Astrocyte (in vitro differentiated cells and primary cell): ENCODE measurements around the gene TRRAP. TPM values are rescaled to one million over a fixed set of nuclear protein-coding genes. Genes with fewer than 3 reads are reported as not detected.

ENCODE experiments used
- DNase-seq: peaks from one replicate; pipeline ENCODE4 v3.0.0-alpha.2; 2010; ENCODE audit warnings: low read depth
- FAIRE-seq: peaks from 2 replicates; lab custom pipeline; 2011; peaks lifted over from hg19 to GRCh38; lab: Jason Lieb, UNC
- H2AFZ ChIP-seq: 2 replicates; pipeline ENCODE4 v1.6.0; 2012; ENCODE audit warnings: low read depth, low read length, inconsistent platforms
- H3K27ac ChIP-seq: 2 replicates; pipeline ENCODE4 v1.5.1; 2011; ENCODE audit warnings: low read depth, low read length, inconsistent platforms
- H3K27me3 ChIP-seq: 2 replicates; pipeline ENCODE4 v1.6.0; 2011; ENCODE audit warnings: low read length, inconsistent platforms; ENCODE audit not compliant: insufficient read depth
- H3K36me3 ChIP-seq: 2 replicates; pipeline ENCODE4 v1.5.1; 2011; ENCODE audit warnings: low read length, inconsistent platforms; ENCODE audit not compliant: insufficient read depth
- H3K4me1 ChIP-seq: 2 replicates; pipeline ENCODE4 v1.5.1; 2011; ENCODE audit warnings: low read length, inconsistent platforms; ENCODE audit not compliant: insufficient read depth
- H3K4me2 ChIP-seq: 2 replicates; pipeline ENCODE4 v1.6.0; 2012; ENCODE audit warnings: low read length, inconsistent platforms
- H3K4me3 ChIP-seq: 2 replicates; pipeline ENCODE4 v1.5.1; 2011; ENCODE audit warnings: low read depth, mild to moderate bottlenecking, low read length, inconsistent platforms; ENCODE audit not compliant: insufficient read depth
- H3K79me2 ChIP-seq: 2 replicates; pipeline ENCODE4 v1.6.0; 2012; ENCODE audit warnings: mild to moderate bottlenecking, low read length, inconsistent platforms; ENCODE audit not compliant: insufficient read depth
- H3K9ac ChIP-seq: 2 replicates; pipeline ENCODE4 v1.6.0; 2012; ENCODE audit warnings: mild to moderate bottlenecking, low read length, inconsistent platforms
- H3K9me3 ChIP-seq: 2 replicates; pipeline ENCODE4 v1.5.1; 2012; ENCODE audit warnings: low read depth, mild to moderate bottlenecking, low read length, inconsistent platforms; ENCODE audit not compliant: insufficient read depth
- H4K20me1 ChIP-seq: 2 replicates; pipeline ENCODE4 v1.6.0; 2012; ENCODE audit warnings: low read length, inconsistent platforms; ENCODE audit not compliant: insufficient read depth
- H3K27ac Mint-ChIP-seq: one replicate; pipeline ENCODE4 v1.8.0; 2021; ENCODE audit warnings: mild to moderate bottlenecking, mixed read lengths; ENCODE audit not compliant: unreplicated experiment
- H3K27me3 Mint-ChIP-seq: one replicate; pipeline ENCODE4 v1.8.0; 2021; ENCODE audit warnings: low read depth, mixed read lengths; ENCODE audit not compliant: unreplicated experiment
- H3K36me3 Mint-ChIP-seq: one replicate; pipeline ENCODE4 v1.8.0; 2021; ENCODE audit warnings: low read depth, mixed read lengths; ENCODE audit not compliant: unreplicated experiment
- H3K4me1 Mint-ChIP-seq: one replicate; pipeline ENCODE4 v1.8.0; 2021; ENCODE audit warnings: low read depth, mixed read lengths; ENCODE audit not compliant: unreplicated experiment
- H3K4me3 Mint-ChIP-seq: one replicate; pipeline ENCODE4 v1.8.0; 2021; ENCODE audit warnings: mild to moderate bottlenecking, moderate library complexity, mixed read lengths; ENCODE audit not compliant: unreplicated experiment
- H3K9me3 Mint-ChIP-seq: one replicate; pipeline ENCODE4 v1.8.0; 2021; ENCODE audit warnings: mild to moderate bottlenecking, mixed read lengths; ENCODE audit not compliant: unreplicated experiment
- CTCF ChIP-seq: IDR thresholded peaks from 2 replicates; pipeline ENCODE4 v1.5.1; 2011; ENCODE audit warnings: low read depth, mild to moderate bottlenecking, inconsistent platforms, low read length, moderate library complexity; ENCODE audit not compliant: insufficient read depth
- EZH2 ChIP-seq: IDR thresholded peaks from 2 replicates; pipeline ENCODE4 v1.6.1; 2012; ENCODE audit warnings: mild to moderate bottlenecking, low read length, inconsistent platforms; ENCODE audit not compliant: insufficient read depth
- total RNA-seq: library from RNA; stranded (reverse); gene quantifications from 2 replicates; pipeline ENCODE4 v1.2.1, GENCODE V29; 2021

TRRAP gene
- total RNA-seq, 1 donor from 2014 or later: 33.5 TPM

GRCh38 chr7:98956937-98957336 is 78.6 kb downstream of the TRRAP start:
- TF ChIP-seq EZH2 (no peak), CTCF (no peak)
- peaks cover 53% of the 10 kb centered on the region for H3K36me3 ChIP-seq
- no peak overlapping the region for H2AFZ ChIP-seq
- DNase-seq (no peak), FAIRE-seq (no peak)
- H3K4me3 ChIP-seq: no peak overlapping the region
- Mint-ChIP-seq H3K36me3 (peaks cover 53% of the 10 kb centered on the region), H3K9me3 (no peaks in the 10 kb centered on the region), H3K4me1 (no peaks in the 10 kb centered on the region), H3K27ac (no peak overlapping the region), H3K4me3 (no peak overlapping the region), H3K27me3 (no peaks in the 10 kb centered on the region)
- peaks cover 13% of the 10 kb centered on the region for H4K20me1 ChIP-seq
- no peaks in the 10 kb centered on the region for H3K9me3 ChIP-seq
- no peak overlapping the region for H3K4me2 ChIP-seq
- no peaks in the 10 kb centered on the region for H3K4me1 ChIP-seq
- no peaks in the 10 kb centered on the region for H3K27me3 ChIP-seq
- no peak overlapping the region for H3K27ac ChIP-seq
- no peak overlapping the region for H3K9ac ChIP-seq
- H3K79me2 ChIP-seq: no peaks in the 10 kb centered on the region

GRCh38 chr7:98957766-98958165 is 79.4 kb downstream of the TRRAP start:
- Histone ChIP-seq H4K20me1 (peaks cover 13% of the 10 kb centered on the region), H3K4me1 (no peaks in the 10 kb centered on the region), H3K27ac (no peak overlapping the region), H3K36me3 (peaks cover 54% of the 10 kb centered on the region), H3K4me3 (no peak overlapping the region), H3K79me2 (no peaks in the 10 kb centered on the region), H3K9ac (no peak overlapping the region), H3K9me3 (no peaks in the 10 kb centered on the region), H3K27me3 (no peaks in the 10 kb centered on the region), H2AFZ (no peak overlapping the region), H3K4me2 (no peak overlapping the region)
- H3K27me3 Mint-ChIP-seq: no peaks in the 10 kb centered on the region
- H3K9me3 Mint-ChIP-seq: no peaks in the 10 kb centered on the region
- H3K4me1 Mint-ChIP-seq: no peaks in the 10 kb centered on the region
- H3K4me3 Mint-ChIP-seq: no peak overlapping the region
- FAIRE-seq (no peak), DNase-seq (no peak)
- TF ChIP-seq EZH2 (no peak), CTCF (no peak)
- H3K27ac Mint-ChIP-seq: no peak overlapping the region
- peaks cover 56% of the 10 kb centered on the region for H3K36me3 Mint-ChIP-seq

GRCh38 chr7:98958968-98959367 is 80.6 kb downstream of the TRRAP start:
- H3K27ac ChIP-seq: no peak overlapping the region
- H3K36me3 Mint-ChIP-seq: peaks cover 50% of the 10 kb centered on the region
- no peaks in the 10 kb centered on the region for H3K4me1 Mint-ChIP-seq
- H3K9me3 Mint-ChIP-seq: no peaks in the 10 kb centered on the region
- no peaks in the 10 kb centered on the region for H3K79me2 ChIP-seq
- no peak overlapping the region for H3K9ac ChIP-seq
- no peak overlapping the region for H2AFZ ChIP-seq
- H3K27ac Mint-ChIP-seq: no peak overlapping the region
- H3K4me3 ChIP-seq: no peak overlapping the region
- H3K4me3 Mint-ChIP-seq: no peak overlapping the region
- no peaks in the 10 kb centered on the region for H3K9me3 ChIP-seq
- FAIRE-seq: no peak
- H3K4me1 ChIP-seq: no peaks in the 10 kb centered on the region
- H3K36me3 ChIP-seq: peaks cover 52% of the 10 kb centered on the region
- no peaks in the 10 kb centered on the region for H3K27me3 Mint-ChIP-seq
- no peak overlapping the region for H3K4me2 ChIP-seq
- DNase-seq: no peak
- peaks cover 13% of the 10 kb centered on the region for H4K20me1 ChIP-seq
- TF ChIP-seq CTCF (no peak), EZH2 (no peak)
- no peaks in the 10 kb centered on the region for H3K27me3 ChIP-seq
